Testis (tissue), 2 donors: ENCODE measurements around the gene DROSHA.

Experiments used
- POLR2A ChIP-seq: fragments of 450-650 bp; IDR thresholded peaks from one replicate; pipeline ENCODE4 v1.6.1; 2017; ENCODE audit warnings: antibody characterized with exemption, mild to moderate bottlenecking, moderate library complexity
- TF ChIP-seq, protein P1 (sequence below), 3 experiments: fragments of 450-650 bp in 2 of 3; fragments of 200-600 bp in 1 of 3; sonication (generic) in 1 of 3; IDR thresholded peaks; one replicate each; pipeline ENCODE4 v1.5.1; 2016 to 2019; ENCODE audit warnings: antibody characterized with exemption in 3 of 3, mild to moderate bottlenecking in 2 of 3, moderate library complexity in 1 of 3

DNA sequence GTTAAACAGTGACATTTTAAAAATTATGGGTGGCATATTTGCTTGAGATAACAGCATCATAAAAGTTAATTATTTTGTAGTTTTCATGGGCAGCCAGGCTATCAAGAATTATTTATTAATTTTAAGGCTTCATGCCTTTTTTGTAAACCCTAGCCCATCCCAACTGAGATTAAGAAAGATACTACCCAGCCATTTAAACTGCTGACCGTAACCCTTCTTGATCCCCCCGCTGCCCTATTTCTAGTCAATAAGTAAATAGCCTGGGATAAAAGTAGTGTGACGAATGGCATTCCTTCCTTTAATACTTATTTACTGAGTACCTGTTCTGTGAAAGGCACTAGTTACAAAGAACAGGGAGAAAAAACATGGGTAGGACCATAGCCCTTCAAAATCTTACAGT lies 88.3 kb downstream of the DROSHA start:
- TF ChIP-seq, protein P1, sequence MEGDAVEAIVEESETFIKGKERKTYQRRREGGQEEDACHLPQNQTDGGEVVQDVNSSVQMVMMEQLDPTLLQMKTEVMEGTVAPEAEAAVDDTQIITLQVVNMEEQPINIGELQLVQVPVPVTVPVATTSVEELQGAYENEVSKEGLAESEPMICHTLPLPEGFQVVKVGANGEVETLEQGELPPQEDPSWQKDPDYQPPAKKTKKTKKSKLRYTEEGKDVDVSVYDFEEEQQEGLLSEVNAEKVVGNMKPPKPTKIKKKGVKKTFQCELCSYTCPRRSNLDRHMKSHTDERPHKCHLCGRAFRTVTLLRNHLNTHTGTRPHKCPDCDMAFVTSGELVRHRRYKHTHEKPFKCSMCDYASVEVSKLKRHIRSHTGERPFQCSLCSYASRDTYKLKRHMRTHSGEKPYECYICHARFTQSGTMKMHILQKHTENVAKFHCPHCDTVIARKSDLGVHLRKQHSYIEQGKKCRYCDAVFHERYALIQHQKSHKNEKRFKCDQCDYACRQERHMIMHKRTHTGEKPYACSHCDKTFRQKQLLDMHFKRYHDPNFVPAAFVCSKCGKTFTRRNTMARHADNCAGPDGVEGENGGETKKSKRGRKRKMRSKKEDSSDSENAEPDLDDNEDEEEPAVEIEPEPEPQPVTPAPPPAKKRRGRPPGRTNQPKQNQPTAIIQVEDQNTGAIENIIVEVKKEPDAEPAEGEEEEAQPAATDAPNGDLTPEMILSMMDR (IDR thresholded peaks at IDR 0.05), result no peak
- no peak for TF ChIP-seq POLR2A
